Skin epidermis (tissue), 12 donors: Measurements from ENCODE around the gene KCNJ10.
A peak's percentile ranks its signal among the peaks of the same experiment; 100 is the strongest.

Experiments
- H3K27ac ChIP-seq, 21 experiments: fragments of 200-600 bp; sonication (generic) in 11 of 21; one replicate each; pipeline ENCODE4 v1.5.0; 2020; ENCODE audit warnings: mild to moderate bottlenecking in 3 of 21, inconsistent platforms in 2 of 21, moderate library complexity in 2 of 21
- H3K4me3 ChIP-seq, 7 experiments: fragments of 200-600 bp; sonication (generic) in 2 of 7; one replicate each; pipeline ENCODE4 v1.5.0; 2020; ENCODE audit warnings: inconsistent platforms in 2 of 7, mild to moderate bottlenecking in 2 of 7, moderate library complexity in 1 of 7

Gene KCNJ10

DNA sequence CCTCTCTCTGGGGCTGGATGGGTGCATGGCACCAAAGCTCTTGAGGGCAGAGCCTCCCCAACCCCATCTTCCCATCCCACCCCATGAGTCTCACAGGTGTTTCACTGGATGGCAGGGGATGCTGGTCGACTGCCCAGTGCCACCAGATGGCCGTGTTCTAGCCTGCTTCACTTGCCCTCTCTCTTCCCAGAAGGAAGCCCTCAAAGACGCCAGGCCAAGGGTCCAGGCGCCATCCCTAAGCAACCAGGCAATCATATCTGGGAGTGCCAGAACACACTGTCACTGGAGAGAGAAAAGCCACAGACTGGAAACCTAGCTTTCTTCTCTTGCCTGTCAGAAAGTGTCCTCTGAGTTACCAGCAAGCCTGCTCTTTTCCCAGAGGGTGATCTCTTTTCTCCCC lies 64.9 kb downstream of the KCNJ10 start:
- Histone ChIP-seq H3K4me3 (no peak overlapping the region), H3K27ac (no peak overlapping the region)

DNA sequence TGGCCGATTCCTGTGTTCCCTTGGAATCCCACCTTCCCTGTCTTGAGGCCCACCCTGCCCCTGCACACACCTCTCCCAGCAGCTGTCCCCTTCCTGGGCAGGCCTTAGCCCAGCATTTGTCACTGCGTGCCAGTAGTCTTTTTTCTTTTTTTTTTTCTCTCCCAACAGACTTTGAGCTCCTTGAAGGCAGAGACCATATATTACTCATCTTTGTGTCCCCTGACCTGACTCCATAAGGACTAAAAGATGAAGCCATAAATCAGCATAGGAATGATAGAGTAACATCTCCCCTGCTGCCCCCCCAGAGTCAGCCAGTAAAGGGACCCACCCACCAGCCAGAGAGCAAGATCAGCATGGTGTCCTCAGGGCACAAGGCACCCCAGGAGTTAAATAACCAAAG lies 65.5 kb downstream of the KCNJ10 start:
- no peak overlapping the region for H3K27ac ChIP-seq
- H3K4me3 ChIP-seq, result no peak overlapping the region

DNA sequence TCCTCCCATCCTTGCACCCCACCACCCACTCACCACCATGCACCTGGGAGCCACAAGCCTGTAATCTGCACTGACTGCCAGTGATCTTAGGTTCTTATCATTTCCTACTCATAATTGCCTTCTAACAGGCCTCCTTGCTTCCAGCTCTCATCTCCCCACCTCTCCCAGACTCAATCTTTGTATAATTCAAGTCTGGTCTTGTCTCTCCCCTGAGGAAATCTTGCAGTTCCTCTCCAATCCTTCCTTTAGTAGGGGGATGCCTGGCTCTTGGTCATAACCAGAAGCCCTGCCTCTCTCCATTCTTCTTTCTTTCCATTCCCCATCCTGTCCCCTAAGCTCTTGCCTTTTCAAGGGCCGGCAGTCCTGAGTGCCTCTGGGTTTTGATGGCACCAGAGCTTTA lies 66.0 kb downstream of the KCNJ10 start:
- Histone ChIP-seq H3K4me3 (no peak overlapping the region), H3K27ac (no peak overlapping the region)

DNA sequence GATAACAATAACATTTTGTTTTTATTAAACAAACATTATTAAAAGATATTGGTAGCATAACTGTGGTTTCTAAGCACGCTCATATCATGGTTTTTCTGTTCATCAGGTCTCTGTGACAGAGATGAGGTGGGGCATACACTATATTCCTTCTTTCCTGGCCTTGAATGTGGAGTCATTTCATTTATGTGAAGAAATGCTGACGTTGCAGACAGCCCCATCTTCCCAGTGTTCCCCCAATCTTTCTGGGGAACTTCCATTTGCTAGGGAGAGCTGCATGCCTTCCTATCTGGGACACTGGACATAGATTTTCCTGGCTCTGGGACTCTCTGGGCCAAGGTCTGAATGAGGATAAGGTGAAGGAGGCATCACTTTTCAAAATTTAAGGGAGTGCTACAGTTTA lies 68.5 kb downstream of the KCNJ10 start:
- H3K27ac ChIP-seq, result no peak overlapping the region
- no peak overlapping the region for H3K4me3 ChIP-seq

DNA sequence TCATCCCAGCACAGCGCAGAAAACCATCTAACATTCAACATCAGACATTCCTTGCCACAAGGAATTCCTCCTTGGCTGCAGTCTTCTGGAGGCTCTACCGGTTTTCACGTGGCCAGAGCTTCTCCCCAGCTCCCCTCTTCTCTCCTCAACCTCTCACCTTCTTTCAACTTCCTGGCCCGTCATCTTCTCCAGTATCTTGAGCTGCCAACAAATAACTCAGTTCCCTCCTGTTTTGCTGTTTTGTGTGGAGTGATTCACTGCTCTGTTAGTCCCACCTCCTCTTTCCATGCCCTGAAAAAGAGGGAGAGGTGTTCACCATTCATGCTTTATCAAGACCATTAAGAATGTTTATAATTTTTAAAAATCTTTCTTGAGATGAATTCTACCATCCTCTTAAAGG lies 70.8 kb downstream of the KCNJ10 start:
- H3K27ac ChIP-seq, result no peak overlapping the region
- no peak overlapping the region for H3K4me3 ChIP-seq

DNA sequence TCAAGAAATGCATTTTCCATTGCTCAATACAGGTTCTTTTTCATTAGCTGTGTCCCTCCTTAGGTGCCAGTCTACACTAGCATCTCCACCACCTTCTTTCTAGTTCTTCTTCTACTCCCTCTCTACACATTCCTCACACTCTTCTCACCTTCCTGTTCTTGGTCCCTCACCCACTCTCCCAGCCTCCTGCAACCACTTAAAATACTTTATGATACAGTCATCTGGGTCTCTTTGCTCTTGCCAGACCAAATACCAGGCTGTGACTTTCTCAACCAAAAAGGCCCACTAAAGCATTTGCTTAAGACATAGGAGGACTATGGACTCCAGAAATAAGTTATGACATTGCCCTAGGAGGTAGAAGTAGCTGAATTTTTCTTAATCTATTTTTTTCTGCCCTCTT lies 73.3 kb downstream of the KCNJ10 start:
- Histone ChIP-seq H3K4me3 (no peak overlapping the region), H3K27ac (no peak overlapping the region)

DNA sequence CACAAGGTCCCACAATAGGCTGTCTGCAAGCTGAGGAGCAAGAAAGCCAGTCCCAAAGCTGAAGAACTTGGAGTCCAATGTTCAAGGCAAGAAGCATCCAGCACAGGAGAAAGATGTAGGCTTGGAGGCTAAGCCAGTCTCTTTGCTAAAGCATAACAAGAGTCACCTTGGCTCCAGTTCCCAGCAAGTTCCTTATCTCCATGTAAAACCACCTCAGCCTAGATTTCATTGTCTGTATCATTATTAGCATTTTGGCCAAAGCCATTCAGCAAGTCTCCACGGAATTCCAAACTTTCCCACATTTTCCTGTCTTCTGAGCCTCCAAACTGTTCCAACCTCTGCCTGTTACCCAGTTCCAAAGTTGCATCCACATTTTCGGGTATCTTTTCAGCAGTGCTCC lies 75.1 kb downstream of the KCNJ10 start:
- Histone ChIP-seq H3K27ac (no peak overlapping the region), H3K4me3 (no peak overlapping the region)

DNA sequence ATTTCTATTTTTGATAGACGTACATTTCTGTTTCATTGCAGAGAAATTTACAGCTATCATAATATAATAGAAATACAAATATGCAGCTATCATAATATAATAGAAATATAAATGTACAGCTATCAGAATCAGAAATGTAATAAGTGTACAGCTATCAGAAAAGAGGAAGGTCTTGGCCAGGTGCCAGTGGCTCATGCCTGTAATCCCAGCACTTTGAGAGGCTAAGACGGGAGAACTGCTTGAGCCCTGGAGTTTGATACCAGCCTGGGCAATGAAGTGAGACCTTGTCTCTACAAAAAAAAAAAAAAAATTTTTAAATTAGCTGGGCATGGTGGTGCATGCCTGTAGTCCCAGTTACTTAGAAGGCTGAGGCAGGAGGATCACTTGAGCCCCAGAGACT lies 76.0 kb downstream of the KCNJ10 start:
- H3K4me3 ChIP-seq, result no peak overlapping the region
- H3K27ac ChIP-seq, result no peak overlapping the region

DNA sequence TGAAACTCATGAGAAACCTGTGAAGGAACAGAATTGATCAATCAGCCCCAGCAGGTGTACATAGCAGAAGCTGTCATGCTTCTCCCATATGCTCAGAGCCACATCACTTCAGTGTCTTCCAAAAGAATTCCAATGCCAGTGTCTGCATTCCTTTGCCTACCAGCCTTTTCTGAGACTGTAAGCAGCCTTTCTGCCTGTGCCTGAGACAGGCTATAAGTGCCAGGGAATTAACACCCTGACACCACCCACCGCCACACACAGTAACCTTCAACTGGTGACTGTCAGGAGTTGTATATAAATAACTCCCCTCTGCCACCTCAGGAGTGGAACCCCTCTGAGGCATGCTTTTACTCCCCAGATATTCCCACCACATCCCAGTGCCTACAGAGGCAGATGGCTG lies 77.8 kb downstream of the KCNJ10 start:
- Histone ChIP-seq H3K4me3 (no peak overlapping the region), H3K27ac (no peak overlapping the region)

DNA sequence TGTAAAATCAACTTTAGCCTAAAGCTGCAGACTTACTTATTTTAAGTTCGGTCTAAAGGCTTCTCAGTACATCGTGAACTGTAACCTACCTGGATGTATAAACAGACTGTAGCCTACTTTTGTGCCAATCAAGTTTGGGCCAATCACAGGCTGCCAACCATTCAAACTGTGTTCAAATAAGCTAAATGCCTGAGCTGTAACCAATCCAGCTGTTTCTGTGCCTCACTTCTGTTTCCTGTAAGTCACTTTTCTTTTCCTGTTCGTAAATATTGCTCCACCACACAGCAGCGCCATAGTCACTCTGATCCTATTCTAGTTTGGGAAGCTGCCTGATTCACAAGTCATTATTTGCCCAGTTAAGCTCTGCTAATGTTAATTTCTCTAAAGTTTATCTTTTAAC lies 78.4 kb downstream of the KCNJ10 start:
- no peak overlapping the region for H3K4me3 ChIP-seq
- peak overlapping the region in 2 of 21 experiments; percentile 25 to 34 for H3K27ac ChIP-seq

DNA sequence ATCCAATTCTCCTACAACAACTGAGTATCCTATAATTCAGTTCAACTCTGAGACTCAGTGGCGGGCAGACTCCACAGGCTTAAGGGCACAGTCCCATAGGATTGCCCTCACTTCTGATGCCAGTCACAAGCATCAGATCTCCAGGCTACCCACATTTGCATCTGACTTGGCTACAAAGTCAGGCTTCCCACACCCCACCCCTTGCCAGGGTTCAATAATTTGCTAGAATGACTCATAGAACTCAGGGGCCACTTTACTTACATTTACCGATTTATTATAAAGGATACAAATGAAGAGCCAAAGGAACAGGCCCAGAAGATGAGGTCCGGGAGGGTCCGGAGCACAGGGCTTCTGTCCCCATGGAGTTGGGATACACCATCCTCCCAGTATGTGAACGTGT lies 80.0 kb downstream of the KCNJ10 start:
- Histone ChIP-seq H3K4me3 (no peak overlapping the region), H3K27ac (no peak overlapping the region)

DNA sequence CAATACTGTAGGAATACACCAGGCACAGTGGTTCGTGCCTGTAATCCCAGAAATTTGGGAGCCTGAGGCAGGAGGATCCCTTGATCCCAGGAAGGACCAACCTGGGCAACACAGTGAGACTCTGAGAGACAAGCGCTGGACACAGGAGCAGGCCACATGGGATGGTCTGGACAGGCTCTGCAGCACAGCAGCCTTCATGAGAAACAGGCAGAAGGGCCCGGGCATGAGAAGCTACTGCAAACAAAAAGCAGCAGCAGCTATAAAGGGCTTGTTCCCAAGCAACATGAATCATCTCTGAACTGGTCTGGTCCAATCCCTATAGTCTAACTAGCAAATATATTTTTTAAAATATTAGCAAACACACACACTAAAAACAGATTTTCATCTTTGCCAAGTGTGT lies 80.4 kb downstream of the KCNJ10 start:
- H3K4me3 ChIP-seq, result no peak overlapping the region
- H3K27ac ChIP-seq, result no peak overlapping the region

DNA sequence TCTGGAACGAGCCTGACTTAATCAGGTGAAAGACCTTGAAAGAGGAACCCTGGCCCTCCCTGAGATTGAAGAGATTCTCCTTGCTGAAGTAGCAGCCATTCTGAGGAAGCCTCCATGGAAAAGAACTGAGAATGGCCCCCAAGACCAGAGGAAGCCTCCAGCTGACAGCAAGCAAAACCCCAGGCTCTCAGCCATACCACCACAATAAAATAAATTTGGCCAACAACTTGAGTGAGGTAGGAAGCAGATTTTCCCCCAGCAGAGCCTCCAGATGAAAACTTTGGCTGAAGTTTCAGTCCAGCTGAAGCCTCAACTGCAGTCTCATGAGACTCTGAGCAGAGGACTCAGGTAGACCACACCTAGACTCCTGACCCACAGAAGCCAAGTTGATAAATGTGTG lies 82.0 kb downstream of the KCNJ10 start:
- H3K4me3 ChIP-seq, result no peak overlapping the region

DNA sequence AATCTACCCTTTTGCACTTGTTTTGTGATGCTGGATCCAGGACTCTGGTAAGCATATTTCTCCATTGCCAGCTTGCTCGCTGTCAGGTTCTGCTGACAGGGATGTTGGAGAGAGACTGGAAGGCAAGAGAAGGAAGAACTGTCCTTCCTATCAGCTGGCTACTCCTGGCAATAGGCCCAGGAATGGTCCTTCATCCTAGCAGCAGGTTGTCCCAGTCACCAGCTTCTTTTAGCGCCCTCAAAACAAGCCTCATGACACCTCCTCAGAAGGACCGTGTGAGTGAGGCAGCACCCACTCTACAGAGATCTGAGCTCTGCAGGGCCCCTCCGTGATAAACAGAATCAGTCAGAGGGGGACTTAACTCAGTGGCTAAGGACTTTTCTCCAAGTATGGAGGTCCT lies 82.8 kb downstream of the KCNJ10 start:
- no peak overlapping the region for H3K27ac ChIP-seq

More for the DNA sequence above, 82.0 kb downstream of the KCNJ10 start:
- no peak overlapping the region for H3K27ac ChIP-seq

DNA sequence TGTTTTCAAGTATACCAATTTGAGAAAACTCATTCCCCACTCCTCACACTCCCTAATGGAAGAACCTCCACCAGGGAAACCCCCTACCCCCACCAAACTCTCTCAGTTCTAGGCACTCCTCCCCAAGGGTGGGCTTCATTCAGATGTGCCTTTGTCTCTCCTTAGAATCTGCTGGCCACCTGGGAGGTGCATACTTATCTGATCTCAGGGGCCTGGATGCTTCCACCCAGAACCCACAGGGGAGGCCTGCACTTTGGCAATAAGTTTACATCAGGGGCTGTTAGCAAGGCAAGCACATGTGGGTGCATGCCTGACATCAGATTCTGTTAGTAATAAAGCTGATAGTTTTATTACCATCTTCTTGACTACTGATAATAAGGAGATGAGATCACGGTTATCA lies 83.4 kb downstream of the KCNJ10 start:
- H3K4me3 ChIP-seq, result no peak overlapping the region
- H3K27ac ChIP-seq, result no peak overlapping the region

More for the DNA sequence above, 82.8 kb downstream of the KCNJ10 start:
- no peak overlapping the region for H3K4me3 ChIP-seq

DNA sequence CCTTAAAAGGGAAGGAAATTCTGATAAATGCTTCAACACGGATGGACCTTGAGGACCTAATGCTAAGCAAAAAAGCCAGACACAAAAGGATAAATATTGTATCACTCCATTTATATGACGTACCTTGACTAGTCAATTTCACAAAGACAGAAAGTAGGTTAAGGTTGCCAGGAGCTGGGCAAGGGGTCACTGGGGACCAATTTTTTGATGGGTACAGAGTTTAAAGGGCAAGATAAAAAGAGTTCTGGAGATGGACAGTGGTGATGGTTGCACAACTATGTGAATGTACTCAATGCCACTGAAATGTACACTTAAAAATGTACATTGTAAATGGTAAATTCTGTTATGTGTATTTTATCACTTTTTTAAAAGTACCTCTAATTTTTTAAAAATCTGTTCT lies 83.9 kb downstream of the KCNJ10 start:
- Histone ChIP-seq H3K4me3 (no peak overlapping the region), H3K27ac (no peak overlapping the region)

DNA sequence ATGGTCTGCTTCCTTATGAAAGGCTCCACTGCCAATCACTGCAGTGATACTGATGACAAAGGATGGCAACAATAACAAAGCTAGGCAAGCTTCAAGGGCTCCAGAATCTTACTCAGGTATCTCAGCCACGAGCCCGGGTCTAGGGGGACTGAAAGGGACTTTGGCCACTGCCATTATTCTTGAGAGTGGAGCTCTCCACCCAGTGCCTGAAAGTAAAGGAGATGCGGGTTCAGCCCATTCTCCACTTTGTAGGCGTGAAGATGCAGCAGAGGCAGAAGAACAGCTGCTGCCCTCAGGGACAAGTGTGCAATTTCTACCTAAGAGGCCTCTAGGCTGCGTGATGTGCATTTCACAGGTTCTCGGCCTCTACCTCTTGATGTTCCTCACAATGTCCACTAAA lies 84.5 kb downstream of the KCNJ10 start:
- H3K4me3 ChIP-seq, result no peak overlapping the region
- no peak overlapping the region for H3K27ac ChIP-seq

DNA sequence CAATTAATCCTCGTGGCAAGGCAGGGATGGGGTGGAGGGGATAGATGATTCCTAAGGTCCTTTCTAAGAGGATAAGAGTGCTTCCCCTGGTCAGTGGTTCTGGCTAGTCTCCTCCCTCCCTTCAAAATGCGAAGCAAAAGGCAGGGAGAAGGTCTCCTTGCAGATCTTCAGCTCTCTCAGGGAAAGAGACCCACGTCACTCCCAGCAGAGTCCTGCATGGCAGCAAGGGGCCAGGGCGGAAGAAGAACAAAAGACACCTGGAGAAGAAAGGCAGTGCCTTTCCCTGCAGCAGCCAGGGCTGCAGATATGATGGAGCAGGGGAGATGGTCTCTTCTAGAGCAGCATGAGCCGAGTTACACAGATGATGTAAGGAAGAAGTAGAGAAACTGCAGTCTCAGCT lies 86.3 kb downstream of the KCNJ10 start:
- H3K27ac ChIP-seq, result no peak overlapping the region
- H3K4me3 ChIP-seq, result no peak overlapping the region

DNA sequence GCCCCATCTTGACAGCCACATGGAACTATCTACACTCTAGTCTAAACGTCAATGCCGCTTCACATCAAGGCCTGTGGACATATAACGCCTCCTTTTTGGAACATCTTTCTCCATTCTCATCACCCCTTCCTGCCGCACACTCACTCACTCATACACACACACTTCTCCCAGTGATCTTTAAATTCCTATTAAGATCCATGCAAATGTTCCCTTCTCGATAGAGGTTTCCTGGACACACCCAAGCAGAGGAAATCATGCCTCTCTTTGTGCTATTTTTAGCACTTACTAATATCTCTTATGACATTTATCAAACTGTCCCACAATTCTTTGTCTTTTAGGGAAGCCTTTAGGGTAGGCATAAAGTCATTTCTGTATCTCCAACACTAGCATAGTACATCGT lies 87.7 kb downstream of the KCNJ10 start:
- no peak overlapping the region for H3K4me3 ChIP-seq
- no peak overlapping the region for H3K27ac ChIP-seq

DNA sequence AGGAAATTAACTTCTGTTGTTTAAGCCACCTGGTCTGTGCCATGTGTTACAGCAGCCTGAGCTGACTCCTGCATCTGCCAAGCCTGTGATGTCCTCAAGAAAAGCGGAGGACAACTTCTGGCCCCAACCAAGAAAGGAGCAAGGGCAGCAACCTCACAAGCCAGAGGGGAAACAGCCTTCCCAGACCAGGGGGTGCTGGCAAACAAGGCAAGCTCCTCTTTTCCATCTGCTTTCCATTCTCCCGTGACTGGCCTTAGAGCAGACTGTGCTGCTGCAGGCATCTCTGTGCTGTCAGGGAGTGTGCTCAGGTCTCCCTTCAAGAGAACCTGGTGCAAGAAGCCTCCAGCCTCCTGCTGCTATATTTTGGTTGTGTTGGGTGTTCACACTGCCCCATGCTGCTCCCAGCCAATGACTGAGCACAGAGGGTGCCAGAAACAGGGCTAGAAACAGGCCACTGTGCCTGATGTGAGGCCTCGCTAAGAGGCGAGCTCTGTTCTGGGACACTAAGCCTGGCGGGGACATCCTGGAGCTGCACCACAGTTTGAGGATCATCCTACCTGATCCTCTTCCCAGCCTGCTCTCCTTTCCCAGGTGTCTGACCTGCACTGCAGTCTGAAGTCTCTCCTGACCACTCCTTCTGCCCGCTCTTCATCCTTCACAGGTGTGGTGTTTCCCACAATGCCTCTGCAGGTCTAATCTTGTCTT lies 88.5 kb downstream of the KCNJ10 start:
- Histone ChIP-seq H3K4me3 (no peak overlapping the region), H3K27ac (no peak overlapping the region)

DNA sequence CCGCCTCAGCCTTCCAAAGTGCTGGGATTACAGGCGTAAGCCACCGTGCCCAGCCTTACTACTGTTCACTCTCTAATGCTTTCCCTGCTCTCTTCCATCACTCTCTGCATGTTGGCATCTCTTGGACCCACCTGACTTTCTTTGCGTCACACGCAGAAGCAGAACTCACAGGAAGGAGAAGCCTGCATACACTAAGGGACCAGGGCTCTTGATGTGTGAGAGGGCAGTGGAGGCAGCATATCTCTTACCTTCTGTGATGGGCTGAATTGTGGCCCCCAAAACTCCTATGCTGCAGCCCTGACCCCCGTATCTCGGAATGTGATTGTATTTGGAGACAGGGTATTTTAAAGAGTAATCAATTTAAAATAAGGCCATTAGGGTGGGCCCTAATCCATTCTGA lies 89.2 kb downstream of the KCNJ10 start:
- H3K27ac ChIP-seq, result no peak overlapping the region

DNA sequence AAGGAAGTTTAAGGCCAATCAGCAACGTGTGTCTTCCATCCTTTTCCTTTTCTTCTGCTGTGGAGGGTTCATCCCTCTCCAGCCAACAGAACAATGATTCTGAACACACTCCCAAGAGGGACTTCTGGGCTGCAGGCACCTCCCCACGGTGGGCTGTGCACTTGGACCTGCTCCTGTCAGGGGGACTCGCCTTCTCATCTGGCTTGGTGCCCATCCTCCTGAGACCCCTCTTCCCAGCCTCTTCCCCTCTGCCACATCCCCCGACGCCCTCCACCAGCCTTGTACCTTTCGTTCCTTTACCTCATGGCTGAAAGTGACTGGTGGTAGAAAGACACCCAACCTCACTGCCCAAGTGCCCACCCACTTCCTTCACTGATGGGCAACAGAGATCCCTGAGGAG lies 89.9 kb downstream of the KCNJ10 start:
- no peak overlapping the region for H3K27ac ChIP-seq
- H3K4me3 ChIP-seq, result no peak overlapping the region

More for the DNA sequence above, 89.2 kb downstream of the KCNJ10 start:
- no peak overlapping the region for H3K4me3 ChIP-seq
